Neural cell (in vitro differentiated cells): Measurements from ENCODE around the gene SET. TPM values are rescaled to one million over a fixed set of nuclear protein-coding genes. Genes with fewer than 3 reads are reported as not detected.

Experiments
- H2AFZ ChIP-seq: fragments of 200-600, 300-800 bp; sonication (generic), shearing (Covaris generic); 2 replicates; pipeline ENCODE4 v1.6.0; 2014; ENCODE audit warnings: low read depth, mild to moderate bottlenecking, antibody characterized with exemption, low read length, moderate library complexity
- H3F3A ChIP-seq: fragments of 200-600 bp; shearing (Covaris generic); 2 replicates; pipeline ENCODE4 v1.6.1; 2016; ENCODE audit warnings: mild to moderate bottlenecking, moderate library complexity, mixed read lengths, antibody characterized with exemption, low read length; ENCODE audit not compliant: insufficient read depth, poor library complexity, severe bottlenecking
- H3K27ac ChIP-seq: fragments of 200-600, 300-800 bp; sonication (generic), shearing (Covaris generic); 2 replicates; pipeline ENCODE4 v1.5.1; 2014; ENCODE audit warnings: mild to moderate bottlenecking, low read length, moderate library complexity
- H3K27me3 ChIP-seq: fragments of 300-800, 200-600 bp; sonication (generic), shearing (Covaris generic); 2 replicates; pipeline ENCODE4 v1.6.0; 2014; ENCODE audit warnings: mild to moderate bottlenecking, low read depth, low read length, moderate library complexity; ENCODE audit not compliant: insufficient read depth
- H3K36me3 ChIP-seq: fragments of 300-800, 200-600 bp; sonication (generic), shearing (Covaris generic); 2 replicates; pipeline ENCODE4 v1.5.1; 2014; ENCODE audit warnings: mild to moderate bottlenecking, antibody characterized with exemption, low read length, moderate library complexity; ENCODE audit not compliant: insufficient read depth
- H3K4me2 ChIP-seq: fragments of 300-800, 200-600 bp; sonication (generic), shearing (Covaris generic); 2 replicates; pipeline ENCODE4 v1.6.0; 2014; ENCODE audit warnings: mild to moderate bottlenecking, low read length
- H3K4me3 ChIP-seq: fragments of 300-800, 200-600 bp; sonication (generic), shearing (Covaris generic); 2 replicates; pipeline ENCODE4 v1.5.1; 2014; ENCODE audit warnings: mild to moderate bottlenecking, low read length, moderate library complexity
- H3K79me2 ChIP-seq: fragments of 200-600 bp; shearing (Covaris generic); replicated peaks from 2 replicates; pipeline ENCODE4 v1.6.0; 2014; ENCODE audit warnings: mild to moderate bottlenecking, low read length, moderate library complexity; ENCODE audit not compliant: insufficient read depth
- H3K9ac ChIP-seq: fragments of 300-800, 200-600 bp; sonication (generic), shearing (Covaris generic); 2 replicates; pipeline ENCODE4 v1.6.1; 2016; ENCODE audit warnings: mild to moderate bottlenecking, low read length, mixed read lengths
- H3K9me2 ChIP-seq: fragments of 200-600 bp; shearing (Covaris generic); 2 replicates; pipeline ENCODE4 v1.6.1; 2016; ENCODE audit warnings: mild to moderate bottlenecking, low read length, mixed read lengths; ENCODE audit not compliant: insufficient read depth
- H3K9me3 ChIP-seq: fragments of 200-600, 300-800 bp; sonication (generic), shearing (Covaris generic); 2 replicates; pipeline ENCODE4 v1.6.1; 2016; ENCODE audit warnings: mild to moderate bottlenecking, mixed run types, low read length, moderate library complexity, mixed read lengths
- H4K20me1 ChIP-seq: fragments of 200-600 bp; shearing (Covaris generic); 2 replicates; pipeline ENCODE4 v1.6.1; 2016; ENCODE audit warnings: mild to moderate bottlenecking, mixed run types; ENCODE audit not compliant: insufficient read depth
- EP300 ChIP-seq: fragments of 450-650 bp; conservative IDR thresholded peaks from 2 replicates; pipeline ENCODE4 v1.6.1; 2014; ENCODE audit warnings: antibody characterized with exemption, mild to moderate bottlenecking, moderate library complexity; ENCODE audit not compliant: poor library complexity, severe bottlenecking
- EZH2 ChIP-seq: fragments of 200-600, 300-800 bp; shearing (Covaris generic), sonication (generic); IDR thresholded peaks from 2 replicates; pipeline ENCODE4 v1.6.1; 2014; ENCODE audit warnings: antibody characterized with exemption, low read length, borderline replicate concordance, mild to moderate bottlenecking; ENCODE audit not compliant: insufficient read depth, poor library complexity, severe bottlenecking
- MXI1 ChIP-seq: fragments of 450-650 bp; conservative IDR thresholded peaks from 2 replicates; pipeline ENCODE4 v1.6.1; 2014; ENCODE audit warnings: antibody characterized with exemption, mild to moderate bottlenecking; ENCODE audit not compliant: poor library complexity, severe bottlenecking
- POLR2AphosphoS5 ChIP-seq: IDR thresholded peaks from 2 replicates; pipeline ENCODE4 v1.6.1; 2012
- RAD21 ChIP-seq: fragments of 450-650 bp; conservative IDR thresholded peaks from 2 replicates; pipeline ENCODE4 v1.6.1; 2014; ENCODE audit warnings: antibody characterized with exemption, mild to moderate bottlenecking, moderate library complexity
- SMC3 ChIP-seq: fragments of 450-650 bp; conservative IDR thresholded peaks from 2 replicates; pipeline ENCODE4 v1.6.1; 2014; ENCODE audit warnings: antibody characterized with exemption, mild to moderate bottlenecking, moderate library complexity; ENCODE audit not compliant: poor library complexity
- TAF1 ChIP-seq: IDR thresholded peaks from 2 replicates; pipeline ENCODE4 v1.6.1; 2012; ENCODE audit warnings: low read depth
- polyA plus RNA-seq: library from polyadenylated mRNA; depleted of rRNA; stranded (reverse); fragments of >200 nt; gene quantifications from 2 replicates; pipeline ENCODE4 v1.2.3, GENCODE V29; 2014
- TF ChIP-seq, protein P1 (sequence below): fragments of 450-650 bp; IDR thresholded peaks from 2 replicates; pipeline ENCODE4 v1.5.1; 2014; ENCODE audit warnings: antibody characterized with exemption, mild to moderate bottlenecking, moderate library complexity; ENCODE audit not compliant: poor library complexity, severe bottlenecking
- TF ChIP-seq, protein P2 (sequence below): IDR thresholded peaks from 2 replicates; pipeline ENCODE4 v1.6.1; 2012; ENCODE audit warnings: borderline replicate concordance

Gene SET
- polyA plus RNA-seq, 1 donor from 2014 or later, result 855 TPM

- Histone ChIP-seq H3K79me2 (no peaks in the 10 kb centered on the region), H4K20me1 (no peaks in the 10 kb centered on the region), H3K9me2 (no peaks in the 10 kb centered on the region), H3K9me3 (no peaks in the 10 kb centered on the region), H3K4me3 (no peak overlapping the region), H2AFZ (no peak overlapping the region), H3K9ac (no peak overlapping the region), H3F3A (no peaks in the 10 kb centered on the region), H3K27ac (no peak overlapping the region), H3K27me3 (no peaks in the 10 kb centered on the region), H3K4me2 (no peak overlapping the region), H3K36me3 (no peaks in the 10 kb centered on the region)
- TF ChIP-seq, protein P1, sequence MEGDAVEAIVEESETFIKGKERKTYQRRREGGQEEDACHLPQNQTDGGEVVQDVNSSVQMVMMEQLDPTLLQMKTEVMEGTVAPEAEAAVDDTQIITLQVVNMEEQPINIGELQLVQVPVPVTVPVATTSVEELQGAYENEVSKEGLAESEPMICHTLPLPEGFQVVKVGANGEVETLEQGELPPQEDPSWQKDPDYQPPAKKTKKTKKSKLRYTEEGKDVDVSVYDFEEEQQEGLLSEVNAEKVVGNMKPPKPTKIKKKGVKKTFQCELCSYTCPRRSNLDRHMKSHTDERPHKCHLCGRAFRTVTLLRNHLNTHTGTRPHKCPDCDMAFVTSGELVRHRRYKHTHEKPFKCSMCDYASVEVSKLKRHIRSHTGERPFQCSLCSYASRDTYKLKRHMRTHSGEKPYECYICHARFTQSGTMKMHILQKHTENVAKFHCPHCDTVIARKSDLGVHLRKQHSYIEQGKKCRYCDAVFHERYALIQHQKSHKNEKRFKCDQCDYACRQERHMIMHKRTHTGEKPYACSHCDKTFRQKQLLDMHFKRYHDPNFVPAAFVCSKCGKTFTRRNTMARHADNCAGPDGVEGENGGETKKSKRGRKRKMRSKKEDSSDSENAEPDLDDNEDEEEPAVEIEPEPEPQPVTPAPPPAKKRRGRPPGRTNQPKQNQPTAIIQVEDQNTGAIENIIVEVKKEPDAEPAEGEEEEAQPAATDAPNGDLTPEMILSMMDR, result no peak
- TF ChIP-seq EP300 (no peak), EZH2 (no peak), RAD21 (no peak), SMC3 (no peak), TAF1 (no peak), POLR2AphosphoS5 (no peak), MXI1 (no peak)
- TF ChIP-seq, protein P2, sequence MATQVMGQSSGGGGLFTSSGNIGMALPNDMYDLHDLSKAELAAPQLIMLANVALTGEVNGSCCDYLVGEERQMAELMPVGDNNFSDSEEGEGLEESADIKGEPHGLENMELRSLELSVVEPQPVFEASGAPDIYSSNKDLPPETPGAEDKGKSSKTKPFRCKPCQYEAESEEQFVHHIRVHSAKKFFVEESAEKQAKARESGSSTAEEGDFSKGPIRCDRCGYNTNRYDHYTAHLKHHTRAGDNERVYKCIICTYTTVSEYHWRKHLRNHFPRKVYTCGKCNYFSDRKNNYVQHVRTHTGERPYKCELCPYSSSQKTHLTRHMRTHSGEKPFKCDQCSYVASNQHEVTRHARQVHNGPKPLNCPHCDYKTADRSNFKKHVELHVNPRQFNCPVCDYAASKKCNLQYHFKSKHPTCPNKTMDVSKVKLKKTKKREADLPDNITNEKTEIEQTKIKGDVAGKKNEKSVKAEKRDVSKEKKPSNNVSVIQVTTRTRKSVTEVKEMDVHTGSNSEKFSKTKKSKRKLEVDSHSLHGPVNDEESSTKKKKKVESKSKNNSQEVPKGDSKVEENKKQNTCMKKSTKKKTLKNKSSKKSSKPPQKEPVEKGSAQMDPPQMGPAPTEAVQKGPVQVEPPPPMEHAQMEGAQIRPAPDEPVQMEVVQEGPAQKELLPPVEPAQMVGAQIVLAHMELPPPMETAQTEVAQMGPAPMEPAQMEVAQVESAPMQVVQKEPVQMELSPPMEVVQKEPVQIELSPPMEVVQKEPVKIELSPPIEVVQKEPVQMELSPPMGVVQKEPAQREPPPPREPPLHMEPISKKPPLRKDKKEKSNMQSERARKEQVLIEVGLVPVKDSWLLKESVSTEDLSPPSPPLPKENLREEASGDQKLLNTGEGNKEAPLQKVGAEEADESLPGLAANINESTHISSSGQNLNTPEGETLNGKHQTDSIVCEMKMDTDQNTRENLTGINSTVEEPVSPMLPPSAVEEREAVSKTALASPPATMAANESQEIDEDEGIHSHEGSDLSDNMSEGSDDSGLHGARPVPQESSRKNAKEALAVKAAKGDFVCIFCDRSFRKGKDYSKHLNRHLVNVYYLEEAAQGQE, result no peak
Measured at GRCh38 chr9:128716581-128717254, 27.7 kb downstream of the SET start.

GRCh38 chr9:128718047-128718446 lies 29.0 kb downstream of the SET start:
- Histone ChIP-seq H2AFZ (no peak overlapping the region), H3K27me3 (no peaks in the 10 kb centered on the region), H4K20me1 (no peaks in the 10 kb centered on the region), H3K9me3 (no peaks in the 10 kb centered on the region), H3K9me2 (no peaks in the 10 kb centered on the region), H3K79me2 (no peaks in the 10 kb centered on the region), H3K4me2 (no peak overlapping the region), H3K9ac (no peak overlapping the region), H3F3A (no peaks in the 10 kb centered on the region), H3K36me3 (no peaks in the 10 kb centered on the region), H3K27ac (no peak overlapping the region), H3K4me3 (no peak overlapping the region)
- TF ChIP-seq, protein P1, result no peak
- TF ChIP-seq RAD21 (no peak), EP300 (no peak), EZH2 (no peak), POLR2AphosphoS5 (no peak), SMC3 (no peak), MXI1 (no peak), TAF1 (no peak)
- TF ChIP-seq, protein P2, result no peak
